Mucosa of descending colon (tissue), 3 donors: Measurements from ENCODE around the gene KRTAP27-1. TPM values are rescaled to one million over a fixed set of nuclear protein-coding genes. Genes with fewer than 3 reads are reported as not detected.

Experiments
- ATAC-seq: fragments of 200-7000 bp; cut with Tn5 transposase; one replicate; pipeline ENCODE4 v1.9.1; 2020; ENCODE audit warnings: mild to moderate bottlenecking, moderate library complexity
- DNase-seq, 3 donors: peaks; one replicate each; pipeline ENCODE4 v3.0.0-alpha.2; 2020
- H3K36me3 ChIP-seq: fragments of 200-600 bp; one replicate; pipeline ENCODE4 v1.8.0; 2021; ENCODE audit warnings: low read depth, mild to moderate bottlenecking
- H3K4me1 ChIP-seq: fragments of 200-600 bp; one replicate; pipeline ENCODE4 v1.8.0; 2021; ENCODE audit warnings: low read depth, mild to moderate bottlenecking
- H3K4me3 ChIP-seq: fragments of 200-600 bp; one replicate; pipeline ENCODE4 v1.8.0; 2021; ENCODE audit warnings: mild to moderate bottlenecking
- H3K9me3 ChIP-seq: fragments of 200-600 bp; one replicate; pipeline ENCODE4 v1.8.0; 2021; ENCODE audit warnings: mild to moderate bottlenecking
- CTCF ChIP-seq: fragments of 200-600 bp; IDR thresholded peaks from one replicate; pipeline ENCODE4 v1.8.0; 2022; ENCODE audit warnings: antibody characterized with exemption, mild to moderate bottlenecking
- intact Hi-C, 2 donors: fragments of 100-400 bp; cut with DNase I in 1 of 2; cut with micrococcal nuclease in 1 of 2; formaldehyde crosslinking; loops; one replicate each; pipeline versions ENCODE4 v1.11.0 to v1.11.1; 2022; cut with DNase I, micrococcal nuclease
- total RNA-seq, 3 donors: library from RNA; stranded (reverse); fragmentation: NEBNext Ultra II Directional in 2 of 3; extraction: Animal tissue kit (Norgen Biotek cat#: 25700) in 2 of 3; gene quantifications; one replicate each; pipeline versions ENCODE4 v1.2.1 to v1.2.4, GENCODE V29; 2021 to 2023
- donor health status: DM: no; HTN: no; CAD: no; lungs with moderate emphysema.
- donor health status: DM: no; HTN: no; CAD: no.
- donor health status: DM: no; HTN: yes; CAD: no.

The KRTAP27-1 gene
- total RNA-seq, 3 donors from 2014 or later: not detected

DNA sequence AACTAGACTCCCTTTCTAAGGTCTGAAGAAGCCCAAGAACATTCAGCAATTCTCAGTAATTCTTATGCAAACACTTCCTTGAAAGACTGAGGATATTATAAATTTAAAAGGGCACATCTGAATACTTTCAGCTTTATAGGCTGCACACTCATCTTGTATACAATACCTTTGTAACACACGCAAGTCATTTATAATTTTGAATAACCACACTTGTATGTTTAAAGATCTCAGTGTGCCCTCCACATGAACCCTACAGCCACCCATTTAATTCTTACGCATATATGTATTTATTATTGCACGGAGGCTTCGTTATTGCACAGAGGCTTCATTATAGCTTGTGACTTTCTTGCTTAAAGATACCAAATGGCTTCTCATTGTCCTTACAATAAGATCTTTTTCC lies 1.2 kb upstream of the KRTAP27-1 start:
- H3K4me3 ChIP-seq: no peak overlapping the region
- ATAC-seq: no peak
- DNase-seq: no peak
- intact Hi-C loops: no loop called here
- H3K4me1 ChIP-seq: no peaks in the 10 kb centered on the region
- no peak for TF ChIP-seq CTCF
- no peaks in the 10 kb centered on the region for H3K9me3 ChIP-seq
- H3K36me3 ChIP-seq: no peaks in the 10 kb centered on the region

- H3K4me1 ChIP-seq: no peaks in the 10 kb centered on the region
- DNase-seq (no peak), ATAC-seq (no peak)
- intact Hi-C loops: no loop called here
- H3K36me3 ChIP-seq: no peaks in the 10 kb centered on the region
- H3K9me3 ChIP-seq: no peaks in the 10 kb centered on the region
- no peak overlapping the region for H3K4me3 ChIP-seq
- TF ChIP-seq CTCF: no peak
These were observed 278 bp upstream of the KRTAP27-1 start for GRCh38 chr21:30337772-30338171.

GRCh38 chr21:30336596-30336995 lies 898 bp downstream of the KRTAP27-1 start:
- no peak for TF ChIP-seq CTCF
- no peaks in the 10 kb centered on the region for H3K9me3 ChIP-seq
- H3K4me3 ChIP-seq: no peak overlapping the region
- no peaks in the 10 kb centered on the region for H3K4me1 ChIP-seq
- DNase-seq (no peak), ATAC-seq (no peak)
- intact Hi-C loops: no loop called here
- no peaks in the 10 kb centered on the region for H3K36me3 ChIP-seq

- TF ChIP-seq CTCF: no peak
- H3K9me3 ChIP-seq: no peaks in the 10 kb centered on the region
- DNase-seq (no peak), ATAC-seq (no peak)
- no peaks in the 10 kb centered on the region for H3K36me3 ChIP-seq
- no peak overlapping the region for H3K4me3 ChIP-seq
- H3K4me1 ChIP-seq: no peaks in the 10 kb centered on the region
- intact Hi-C loops: no loop called here
These were observed 3.8 kb downstream of the KRTAP27-1 start for GRCh38 chr21:30333736-30334135.

DNA sequence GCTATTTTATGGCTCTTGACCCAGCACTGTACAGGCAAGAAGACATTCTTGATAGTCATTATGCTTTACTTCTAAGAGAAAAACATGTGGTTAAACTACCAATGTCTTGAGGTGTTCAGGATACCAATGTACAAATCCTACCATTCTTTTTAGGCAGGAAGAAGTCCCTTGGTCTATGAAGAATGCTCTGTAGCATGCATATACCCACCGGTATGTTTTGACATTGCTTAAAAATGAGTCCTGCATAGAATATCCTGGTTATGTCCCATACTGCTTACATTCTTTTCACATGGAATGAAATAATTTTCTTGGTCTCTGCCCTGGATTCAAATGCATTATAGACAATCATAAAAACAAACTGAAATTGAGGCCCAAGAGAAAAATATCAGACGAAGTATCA lies 4.8 kb downstream of the KRTAP27-1 start:
- Histone ChIP-seq H3K4me1 (no peaks in the 10 kb centered on the region), H3K4me3 (no peak overlapping the region), H3K36me3 (no peaks in the 10 kb centered on the region), H3K9me3 (no peaks in the 10 kb centered on the region)
- no peak for TF ChIP-seq CTCF
- no peak for DNase-seq
- ATAC-seq: no peak
- intact Hi-C loops: no loop called here

- Histone ChIP-seq H3K4me1 (no peaks in the 10 kb centered on the region), H3K36me3 (no peaks in the 10 kb centered on the region), H3K4me3 (no peak overlapping the region), H3K9me3 (peaks cover 10% of the 10 kb centered on the region)
- ATAC-seq (no peak), DNase-seq (no peak)
- intact Hi-C loops: no loop called here
- no peak for TF ChIP-seq CTCF
These were observed 8.2 kb downstream of the KRTAP27-1 start for GRCh38 chr21:30329203-30329875.
